ENCODE results near the gene ISCA2.

The ISCA2 gene

DNA sequence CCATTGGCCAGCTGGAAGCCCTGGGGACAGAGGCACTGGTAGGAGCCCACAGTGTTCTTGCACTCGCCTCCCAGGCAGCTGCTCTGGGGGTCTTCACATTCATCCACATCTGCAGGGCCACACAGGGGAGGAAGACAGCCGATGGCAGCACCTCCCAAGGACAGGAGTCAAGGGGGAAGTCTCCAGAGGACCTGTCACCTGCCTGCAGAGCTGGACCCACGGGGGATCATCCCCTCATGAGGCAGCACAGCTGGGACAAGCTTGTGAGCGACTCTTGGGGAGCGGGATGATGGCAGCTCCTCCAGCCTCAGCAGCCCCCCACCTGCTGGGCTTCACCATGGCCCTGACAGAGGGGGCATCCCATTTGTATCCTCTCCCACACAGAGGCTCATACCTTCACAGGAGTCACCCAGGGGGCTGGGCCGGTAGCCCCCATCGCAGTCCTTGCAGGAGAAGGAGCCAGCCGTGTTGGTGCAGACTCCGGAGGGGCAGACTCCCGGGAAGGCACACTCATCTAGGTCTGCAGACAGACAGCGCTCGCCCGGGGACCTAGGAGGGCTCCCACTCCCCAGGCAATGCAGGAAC, 15.4 kb downstream of the ISCA2 start:
- TF ChIP-seq CTCF (IDR thresholded peaks at IDR 0.05; ENCODE audit: low read depth, low read length): no peak
- no peak overlapping the region for H3K4me3 ChIP-seq (ENCODE audit: low read depth, low read length)

GRCh38 chr14:74509587-74510222, 16.1 kb downstream of the ISCA2 start:
- TF ChIP-seq CTCF (IDR thresholded peaks at IDR 0.05; ENCODE audit: low read depth, low read length): no peak
- no peak overlapping the region for H3K4me3 ChIP-seq (ENCODE audit: low read depth, low read length)

GRCh38 chr14:74510223-74510931, 16.8 kb downstream of the ISCA2 start:
- no peak for TF ChIP-seq CTCF (IDR thresholded peaks at IDR 0.05; ENCODE audit: low read depth, low read length)
- no peak overlapping the region for H3K4me3 ChIP-seq (ENCODE audit: low read depth, low read length)

DNA sequence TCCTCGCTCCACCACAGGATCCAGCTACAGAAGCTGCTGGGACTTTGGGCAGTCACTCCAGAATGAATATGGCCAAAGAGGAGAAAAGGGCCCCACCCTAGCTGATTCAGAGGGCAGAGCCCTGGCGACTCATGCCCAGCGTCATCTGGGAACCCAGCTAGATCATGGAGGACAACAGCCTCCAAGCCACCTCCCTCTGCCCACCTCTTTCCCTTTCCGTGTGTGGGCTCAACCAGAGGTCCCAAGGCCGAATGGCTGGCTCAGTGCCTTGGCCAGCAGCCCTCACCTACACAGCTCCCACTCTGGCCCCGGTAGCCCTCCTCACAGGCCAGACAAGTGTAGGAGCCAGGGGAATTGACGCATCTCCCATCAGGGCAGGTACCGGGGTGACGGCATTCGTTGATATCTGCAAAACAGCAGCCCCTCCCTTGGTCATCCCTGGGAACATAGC, 17.4 kb downstream of the ISCA2 start:
- no peak overlapping the region for H3K4me3 ChIP-seq (ENCODE audit: low read depth, low read length)
- TF ChIP-seq CTCF (IDR thresholded peaks at IDR 0.05; ENCODE audit: low read depth, low read length): no peak

DNA sequence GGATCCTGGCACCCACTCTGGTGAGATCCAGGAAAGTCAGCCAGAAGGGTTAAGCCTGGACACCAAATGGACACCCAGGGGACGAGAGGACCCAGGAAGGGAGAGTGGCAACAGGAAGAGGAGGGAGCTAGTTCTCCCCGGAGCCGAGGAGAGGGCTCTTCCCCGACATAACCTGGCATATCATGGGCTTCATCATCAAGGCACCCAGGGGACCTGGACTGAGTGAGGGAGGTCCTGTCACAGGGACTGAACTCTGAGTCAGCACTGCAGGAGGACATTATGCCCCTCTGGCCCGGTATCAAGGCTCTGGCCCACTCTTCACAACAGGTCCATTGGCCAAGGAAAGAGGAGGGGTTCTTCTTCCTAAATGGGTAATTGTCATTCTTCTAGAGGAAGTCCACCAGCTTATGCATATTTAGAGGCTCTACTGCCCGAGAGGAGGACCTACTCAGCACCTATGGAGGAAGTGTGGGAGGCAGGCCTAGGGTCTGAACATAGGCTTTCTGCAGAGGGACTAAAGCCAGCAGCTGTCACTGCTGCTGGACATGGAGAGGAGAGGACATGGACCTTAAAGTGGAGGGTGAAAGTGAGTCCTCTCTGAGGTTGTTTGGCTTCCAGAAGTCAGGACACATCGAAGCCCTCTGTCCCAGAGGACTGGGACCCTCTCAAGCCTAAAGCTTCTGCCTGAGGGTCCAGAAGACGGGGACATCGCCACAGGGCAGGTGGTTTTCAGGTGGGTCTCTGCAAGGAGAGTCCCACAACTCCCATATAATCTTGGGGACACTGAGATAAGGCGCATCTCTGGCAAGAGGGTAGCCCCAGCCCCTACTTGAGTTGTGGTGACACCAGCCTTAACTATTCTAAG, 18.6 kb downstream of the ISCA2 start:
- no peak overlapping the region for H3K4me3 ChIP-seq (ENCODE audit: low read depth, low read length)
- TF ChIP-seq CTCF (IDR thresholded peaks at IDR 0.05; ENCODE audit: low read depth, low read length): no peak

DNA sequence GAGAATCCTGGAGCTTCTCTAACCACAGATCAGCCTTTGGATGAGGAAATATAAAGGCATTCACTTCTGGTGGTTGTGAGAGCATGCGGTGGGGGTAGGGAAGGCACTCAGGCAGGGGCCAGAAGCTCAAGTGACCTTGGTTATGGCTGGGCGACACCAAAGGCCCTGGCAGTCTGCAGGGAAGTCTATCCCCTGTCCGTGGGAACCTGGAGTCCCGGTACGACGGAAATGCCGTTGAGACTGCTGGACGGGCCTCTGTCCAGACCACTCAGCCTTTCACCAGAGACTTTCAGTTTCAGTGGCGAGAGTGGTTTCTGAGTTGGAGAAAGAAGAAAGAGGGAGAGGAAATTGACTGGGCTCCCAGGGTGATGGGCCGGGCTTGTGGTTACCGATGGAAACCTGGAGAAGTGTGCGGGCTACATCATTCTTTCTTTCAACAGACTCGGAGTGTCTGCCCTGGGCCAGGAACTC, 20.9 kb downstream of the ISCA2 start:
- TF ChIP-seq CTCF (IDR thresholded peaks at IDR 0.05; ENCODE audit: low read depth, low read length): no peak
- no peak overlapping the region for H3K4me3 ChIP-seq (ENCODE audit: low read depth, low read length)
